RPMI8226 (cell line): ENCODE data around the gene SIK3.
"Not testable (repeated sequence)": the region's sequence is repeated elsewhere in the genome, so short reads cannot be mapped to it uniquely, and the experiment has no call there.

Source experiments
- DNase-seq: peaks from one replicate; pipeline ENCODE4 v3.0.0-alpha.2; 2015

SIK3 gene

GRCh38 chr11:116834535-116835041 is 263.6 kb downstream of the SIK3 start:
- DNase-seq, result not testable (repeated sequence)

DNA sequence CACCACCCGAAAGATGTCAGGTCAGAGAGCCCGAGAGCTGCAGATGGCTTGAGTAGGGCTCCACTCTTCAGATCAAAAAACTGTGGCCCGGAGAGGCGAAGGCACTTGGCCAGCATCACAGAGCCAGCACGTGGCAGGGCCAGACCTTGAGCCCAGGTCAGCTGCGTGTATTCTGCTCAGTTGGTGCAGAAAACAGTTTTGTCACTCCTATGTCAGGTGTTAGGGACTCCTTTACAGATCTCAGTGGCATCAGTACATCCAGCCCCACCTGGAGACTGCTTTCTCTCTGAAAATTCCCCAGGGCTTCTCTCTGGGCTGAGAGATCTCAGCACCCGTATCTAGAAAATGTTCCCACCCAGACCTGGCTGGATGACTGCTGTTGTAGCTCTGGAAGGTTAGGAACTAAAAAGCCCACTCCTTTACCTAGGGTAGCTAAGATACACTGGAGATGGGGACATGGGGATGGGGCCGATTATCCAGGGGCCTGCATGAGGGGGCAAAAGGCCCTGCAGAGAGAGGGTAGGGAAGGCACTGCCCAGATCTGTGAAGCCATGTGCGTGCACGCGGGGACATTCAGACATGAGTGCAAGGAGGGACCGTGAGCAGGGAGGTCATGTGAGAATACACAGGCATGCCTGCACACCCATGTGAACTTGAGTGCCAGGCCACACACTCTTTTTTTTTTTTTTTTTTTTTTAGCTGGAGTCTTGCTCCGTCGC is 264.3 kb downstream of the SIK3 start:
- no peak for DNase-seq

GRCh38 chr11:116833491-116833815 is 264.8 kb downstream of the SIK3 start:
- DNase-seq, result no peak

DNA sequence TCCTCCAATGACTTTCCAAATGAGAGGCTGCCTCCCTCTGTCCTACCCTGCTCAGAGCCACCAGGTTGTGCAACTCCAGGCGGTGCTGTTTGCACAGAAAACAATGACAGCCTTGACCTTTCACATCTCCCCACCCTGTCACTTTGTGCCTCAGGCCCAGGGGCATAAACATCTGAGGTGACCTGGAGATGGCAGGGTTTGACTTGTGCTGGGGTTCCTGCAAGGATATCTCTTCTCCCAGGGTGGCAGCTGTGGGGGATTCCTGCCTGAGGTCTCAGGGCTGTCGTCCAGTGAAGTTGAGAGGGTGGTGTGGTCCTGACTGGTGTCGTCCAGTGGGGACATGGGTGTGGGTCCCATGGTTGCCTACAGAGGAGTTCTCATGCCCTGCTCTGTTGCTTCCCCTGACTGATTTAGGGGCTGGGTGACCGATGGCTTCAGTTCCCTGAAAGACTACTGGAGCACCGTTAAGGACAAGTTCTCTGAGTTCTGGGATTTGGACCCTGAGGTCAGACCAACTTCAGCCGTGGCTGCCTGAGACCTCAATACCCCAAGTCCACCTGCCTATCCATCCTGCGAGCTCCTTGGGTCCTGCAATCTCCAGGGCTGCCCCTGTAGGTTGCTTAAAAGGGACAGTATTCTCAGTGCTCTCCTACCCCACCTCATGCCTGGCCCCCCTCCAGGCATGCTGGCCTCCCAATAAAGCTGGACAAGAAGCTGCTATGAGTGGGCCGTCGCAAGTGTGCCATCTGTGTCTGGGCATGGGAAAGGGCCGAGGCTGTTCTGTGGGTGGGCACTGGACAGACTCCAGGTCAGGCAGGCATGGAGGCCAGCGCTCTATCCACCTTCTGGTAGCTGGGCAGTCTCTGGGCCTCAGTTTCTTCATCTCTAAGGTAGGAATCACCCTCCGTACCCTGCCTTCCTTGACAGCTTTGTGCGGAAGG is 265.6 kb downstream of the SIK3 start:
- DNase-seq, result no peak

DNA sequence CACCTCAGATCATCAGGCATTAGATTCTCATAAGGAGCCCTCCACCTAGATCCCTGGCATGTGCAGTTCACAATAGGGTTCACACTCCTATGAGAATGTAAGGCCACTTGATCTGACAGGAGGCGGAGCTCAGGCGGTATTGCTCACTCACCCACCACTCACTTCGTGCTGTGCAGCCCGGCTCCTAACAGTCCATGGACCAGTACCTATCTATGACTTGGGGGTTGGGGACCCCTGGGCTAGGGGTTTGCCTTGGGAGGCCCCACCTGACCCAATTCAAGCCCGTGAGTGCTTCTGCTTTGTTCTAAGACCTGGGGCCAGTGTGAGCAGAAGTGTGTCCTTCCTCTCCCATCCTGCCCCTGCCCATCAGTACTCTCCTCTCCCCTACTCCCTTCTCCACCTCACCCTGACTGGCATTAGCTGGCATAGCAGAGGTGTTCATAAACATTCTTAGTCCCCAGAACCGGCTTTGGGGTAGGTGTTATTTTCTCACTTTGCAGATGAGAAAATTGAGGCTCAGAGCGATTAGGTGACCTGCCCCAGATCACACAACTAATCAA is 266.4 kb downstream of the SIK3 start:
- no peak for DNase-seq

- no peak for DNase-seq
Observed at GRCh38 chr11:116830184-116830912, 267.9 kb downstream of the SIK3 start.

DNA sequence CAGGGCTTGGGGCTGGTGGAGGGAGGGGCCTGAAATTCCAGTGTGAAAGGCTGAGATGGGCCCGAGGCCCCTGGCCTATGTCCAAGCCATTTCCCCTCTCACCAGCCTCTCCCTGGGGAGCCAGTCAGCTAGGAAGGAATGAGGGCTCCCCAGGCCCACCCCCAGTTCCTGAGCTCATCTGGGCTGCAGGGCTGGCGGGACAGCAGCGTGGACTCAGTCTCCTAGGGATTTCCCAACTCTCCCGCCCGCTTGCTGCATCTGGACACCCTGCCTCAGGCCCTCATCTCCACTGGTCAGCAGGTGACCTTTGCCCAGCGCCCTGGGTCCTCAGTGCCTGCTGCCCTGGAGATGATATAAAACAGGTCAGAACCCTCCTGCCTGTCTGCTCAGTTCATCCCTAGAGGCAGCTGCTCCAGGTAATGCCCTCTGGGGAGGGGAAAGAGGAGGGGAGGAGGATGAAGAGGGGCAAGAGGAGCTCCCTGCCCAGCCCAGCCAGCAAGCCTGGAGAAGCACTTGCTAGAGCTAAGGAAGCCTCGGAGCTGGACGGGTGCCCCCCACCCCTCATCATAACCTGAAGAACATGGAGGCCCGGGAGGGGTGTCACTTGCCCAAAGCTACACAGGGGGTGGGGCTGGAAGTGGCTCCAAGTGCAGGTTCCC is 268.6 kb downstream of the SIK3 start, which contains the start of gene APOC3:
Gene APOC3 (plus strand): TSS at position 383 of the 659 bp plus-strand sequence. CDS start 676 bp downstream, outside the sequence.
- DNase-seq, result no peak

- DNase-seq, result no peak
Observed at GRCh38 chr11:116828632-116829524, 269.4 kb downstream of the SIK3 start.

- no peak for DNase-seq
Observed at GRCh38 chr11:116827461-116827860, 270.8 kb downstream of the SIK3 start.

DNA sequence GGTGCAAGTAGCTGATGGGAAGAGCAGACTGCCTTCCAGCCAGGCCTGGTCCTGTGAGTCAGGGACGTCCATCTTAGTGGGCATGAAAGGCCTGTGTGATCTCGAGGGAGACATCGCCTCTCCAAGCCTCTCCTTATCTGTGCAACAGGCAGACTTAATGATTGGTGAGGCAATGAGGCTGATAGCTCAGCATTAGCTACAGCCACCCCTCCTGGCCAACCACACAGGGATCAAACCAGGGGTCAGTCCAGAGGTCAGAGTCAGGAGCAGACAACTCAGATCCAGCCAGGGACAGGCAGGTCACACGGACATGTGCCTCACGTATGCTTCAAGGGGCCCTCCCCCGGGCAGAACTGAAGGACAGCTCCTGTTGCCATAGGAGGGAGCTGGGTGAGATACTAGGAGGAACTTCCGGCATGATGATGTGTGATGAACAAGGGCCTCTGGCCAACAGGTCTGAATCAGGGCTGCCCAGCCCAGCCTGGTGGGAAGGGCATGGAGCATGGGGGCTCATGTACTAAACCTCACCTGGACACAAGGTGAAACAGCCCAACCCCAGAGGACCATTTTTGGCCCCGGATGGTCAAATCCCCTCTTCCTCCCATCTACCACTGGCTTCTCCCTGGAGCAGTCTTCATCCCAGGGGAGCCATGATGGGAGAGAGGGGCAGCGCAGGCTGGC is 271.3 kb downstream of the SIK3 start:
- no peak for DNase-seq

DNA sequence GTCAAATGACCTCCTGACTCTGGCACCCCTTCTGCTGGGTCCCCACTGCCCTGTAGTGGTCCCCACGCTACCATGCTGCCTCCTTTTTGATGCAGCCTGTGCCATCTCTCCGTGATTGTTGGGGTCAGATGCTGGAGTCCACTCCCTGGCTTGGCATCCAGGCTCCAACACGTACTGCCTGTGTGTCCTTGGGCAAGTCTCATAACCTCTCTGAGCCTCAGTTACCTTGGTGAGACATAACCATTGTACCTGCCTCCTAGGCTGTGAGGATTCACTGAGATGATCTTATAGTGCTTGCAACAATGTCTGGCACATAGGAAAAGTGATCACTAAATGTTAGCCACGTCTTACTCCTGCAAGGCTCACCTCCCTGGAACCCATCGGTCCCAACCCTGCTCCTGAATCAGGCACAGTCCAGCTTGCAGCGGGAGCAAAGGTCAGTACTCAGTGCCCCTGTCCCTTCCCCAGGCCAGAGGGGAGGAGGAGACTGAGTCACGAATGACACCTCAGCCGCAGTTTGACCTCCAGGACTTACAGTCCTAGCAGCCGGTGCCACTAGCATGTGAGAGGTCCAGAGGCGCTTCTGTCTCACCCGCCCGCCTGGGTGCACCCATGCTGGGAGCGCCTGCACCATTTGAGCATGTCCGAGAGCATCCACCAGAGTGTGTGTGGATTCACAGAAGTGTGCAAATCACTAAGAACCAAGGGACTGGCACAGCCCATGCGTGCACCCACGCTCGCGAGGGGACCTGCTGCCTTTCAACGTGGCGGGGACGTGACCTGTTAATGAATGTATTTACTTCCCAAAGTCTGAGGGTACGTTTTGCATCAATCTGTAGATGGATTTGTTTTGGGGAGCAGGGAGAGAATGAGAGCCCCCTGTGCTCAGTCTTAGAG is 272.1 kb downstream of the SIK3 start:
- no peak for DNase-seq

GRCh38 chr11:116825434-116825833 is 272.8 kb downstream of the SIK3 start:
- no peak for DNase-seq

GRCh38 chr11:116823031-116823843 is 275.0 kb downstream of the SIK3 start, which contains the start of gene APOA4:
APOA4 (minus strand) TSS chr11:116823304; CDS start chr11:116823191, 113 bp downstream.
- DNase-seq, result no peak

- DNase-seq, result no peak
Observed at GRCh38 chr11:116822575-116822974, 275.7 kb downstream of the SIK3 start.

- no peak for DNase-seq
Observed at GRCh38 chr11:116821050-116821918, 276.9 kb downstream of the SIK3 start.

DNA sequence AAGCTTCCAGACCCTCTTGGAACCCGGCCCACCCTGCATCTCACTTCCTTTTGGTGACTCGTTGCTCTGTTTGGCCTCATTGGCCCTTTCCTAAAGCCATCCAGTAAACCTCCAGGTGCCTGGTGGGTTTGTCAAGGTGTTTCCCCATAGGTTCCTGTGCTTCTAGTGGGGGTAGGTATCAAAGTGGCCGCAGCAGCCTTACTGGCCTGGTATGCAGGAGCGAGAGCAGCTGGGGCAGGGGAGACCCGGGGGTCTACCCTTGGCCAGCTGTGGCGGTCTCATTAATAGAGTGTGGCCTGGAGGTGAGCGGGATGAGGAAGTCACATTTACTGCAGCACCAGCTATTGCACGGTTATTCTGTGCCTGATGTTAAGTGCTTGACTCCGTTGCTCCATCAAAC is 279.2 kb downstream of the SIK3 start:
- DNase-seq, result no peak

DNA sequence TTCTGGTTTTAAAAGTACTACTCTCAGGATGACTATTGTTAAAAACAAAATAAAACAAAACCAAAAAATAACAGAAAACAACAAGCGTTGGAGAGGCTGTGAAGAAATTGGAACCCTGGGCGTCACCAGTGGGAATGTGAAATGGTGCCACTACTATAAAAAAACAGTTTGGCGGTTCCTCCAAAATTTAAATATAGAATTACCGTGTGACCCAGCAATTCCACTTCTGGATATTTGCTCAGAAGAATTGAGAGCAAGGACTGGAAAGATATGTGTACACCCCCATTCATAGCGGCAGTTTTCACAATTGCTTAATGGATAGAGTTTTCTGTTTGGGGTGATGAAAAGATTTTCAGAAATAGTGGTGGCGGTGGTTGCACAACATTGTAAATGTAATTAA is 283.7 kb downstream of the SIK3 start:
- DNase-seq, result no peak
